ENCODE measurements around the gene CCNY. TPM values are rescaled to one million over a fixed set of nuclear protein-coding genes. Genes with fewer than 3 reads are reported as not detected.
"Not testable (repeated sequence)": the region's sequence is repeated elsewhere in the genome, so short reads cannot be mapped to it uniquely, and the experiment has no call there.

The CCNY gene
- polyA plus RNA-seq (ENCODE audit: insufficient read depth in 1 of 5, insufficient read length in 5 of 5, low replicate concordance in 1 of 5), result 10 to 100 TPM; 75.0 to 89.0 (median 84.9) TPM
- long read RNA-seq, donor 1, transcript CCNY-203 (10 exons, 3,960 nt), result major isoform, 24 of 64 reads
- long read RNA-seq, donor 1, partial matches to known transcripts, result 40 of 64 reads
- long read RNA-seq, donor 1, other reads (novel, unspliced or antisense), result 0 of 64 reads
- long read RNA-seq, donor 2, transcript CCNY-203 (10 exons, 3,960 nt), result major isoform, 9 of 16 reads
- long read RNA-seq, donor 2, partial matches to known transcripts, result 7 of 16 reads
- long read RNA-seq, donor 2, other reads (novel, unspliced or antisense), result 0 of 16 reads
- long read RNA-seq, donor 3, transcript CCNY-203 (10 exons, 3,960 nt), result major isoform, 14 of 24 reads
- long read RNA-seq, donor 3, partial matches to known transcripts, result 10 of 24 reads
- long read RNA-seq, donor 3, other reads (novel, unspliced or antisense), result 0 of 24 reads
- long read RNA-seq, donor 4, transcript CCNY-203 (10 exons, 3,960 nt), result major isoform, 15 of 15 reads
- long read RNA-seq, donor 4, partial matches to known transcripts, result 0 of 15 reads
- long read RNA-seq, donor 4, other reads (novel, unspliced or antisense), result 0 of 15 reads
- long read RNA-seq, donor 5, transcript CCNY-203 (10 exons, 3,960 nt), result major isoform, 20 of 20 reads
- long read RNA-seq, donor 5, partial matches to known transcripts, result 0 of 20 reads
- long read RNA-seq, donor 5, other reads (novel, unspliced or antisense), result 0 of 20 reads
- long read RNA-seq, donor 6, transcript CCNY-203 (10 exons, 3,960 nt), result major isoform, 30 of 60 reads
- long read RNA-seq, donor 6, partial matches to known transcripts, result 30 of 60 reads
- long read RNA-seq, donor 6, other reads (novel, unspliced or antisense), result 0 of 60 reads
- long read RNA-seq, donor 7, transcript CCNY-203 (10 exons, 3,960 nt), result major isoform, 15 of 30 reads
- long read RNA-seq, donor 7, partial matches to known transcripts, result 15 of 30 reads
- long read RNA-seq, donor 7, other reads (novel, unspliced or antisense), result 0 of 30 reads
- long read RNA-seq, donor 8, transcript CCNY-203 (10 exons, 3,960 nt), result major isoform, 9 of 15 reads
- long read RNA-seq, donor 8, partial matches to known transcripts, result 6 of 15 reads
- long read RNA-seq, donor 8, other reads (novel, unspliced or antisense), result 0 of 15 reads

- DNase-seq, result peak; percentile 61 to 73
Measured at GRCh38 chr10:35336084-35336831, at the start of gene CCNY. Gene CCNY, plus strand, starts transcription at chr10:35336509. Its CDS starts 545 bp downstream, at chr10:35337054.

DNA sequence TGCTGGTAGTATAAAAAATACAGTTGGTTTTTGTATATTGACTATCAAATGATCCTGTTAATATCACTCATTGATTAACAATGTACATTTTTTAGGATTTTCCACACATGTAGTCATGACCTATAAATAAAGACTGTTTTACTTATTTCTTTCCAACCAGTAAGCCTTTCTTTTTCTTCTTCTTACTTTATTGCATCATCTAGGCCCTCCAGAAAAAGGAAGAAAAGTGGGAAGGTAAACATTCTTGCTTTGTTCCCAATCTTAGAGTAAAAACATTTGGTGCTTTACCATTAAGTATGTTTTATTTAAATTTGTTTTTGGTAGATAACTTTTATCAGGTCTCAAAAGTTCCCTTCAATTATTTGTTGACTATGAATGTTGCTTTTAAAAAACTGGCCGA lies 47.1 kb upstream of the CCNY start:
- DNase-seq, result no peak

- DNase-seq, result no peak
Measured at GRCh38 chr10:35294506-35294905, 41.8 kb upstream of the CCNY start.

GRCh38 chr10:35299016-35299415 lies 37.3 kb upstream of the CCNY start:
- DNase-seq, result no peak

DNA sequence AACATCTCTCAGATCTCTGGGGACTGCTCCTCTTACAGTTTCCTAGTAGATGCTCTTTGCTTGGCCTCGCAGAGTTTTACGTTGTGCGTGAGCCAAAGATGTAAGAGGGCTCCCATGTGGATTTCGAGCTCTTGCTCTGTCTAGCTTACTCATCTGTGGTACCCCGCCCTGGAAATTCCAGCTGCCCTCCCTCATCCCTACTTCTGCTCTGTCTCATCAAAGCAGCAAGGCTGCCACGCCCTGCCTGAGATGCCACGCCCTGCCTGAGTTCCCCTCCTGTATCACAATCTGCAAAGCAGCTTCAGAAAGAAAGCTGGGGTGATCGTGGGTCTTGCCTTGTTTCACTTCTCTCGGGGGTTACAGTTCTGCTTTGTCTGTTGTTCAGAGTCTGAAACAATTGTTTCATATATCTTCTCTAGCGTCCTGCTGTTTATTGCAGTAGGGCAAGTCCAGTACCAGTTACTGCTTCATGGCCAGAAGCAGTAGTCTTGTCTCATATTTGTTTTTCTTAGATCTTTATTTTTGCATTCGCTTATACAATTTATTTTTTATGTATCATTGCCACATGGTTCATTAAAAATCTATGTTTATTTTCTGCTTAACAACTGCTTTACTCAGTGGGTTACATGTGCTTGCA lies 36.1 kb upstream of the CCNY start:
- no peak for DNase-seq

DNA sequence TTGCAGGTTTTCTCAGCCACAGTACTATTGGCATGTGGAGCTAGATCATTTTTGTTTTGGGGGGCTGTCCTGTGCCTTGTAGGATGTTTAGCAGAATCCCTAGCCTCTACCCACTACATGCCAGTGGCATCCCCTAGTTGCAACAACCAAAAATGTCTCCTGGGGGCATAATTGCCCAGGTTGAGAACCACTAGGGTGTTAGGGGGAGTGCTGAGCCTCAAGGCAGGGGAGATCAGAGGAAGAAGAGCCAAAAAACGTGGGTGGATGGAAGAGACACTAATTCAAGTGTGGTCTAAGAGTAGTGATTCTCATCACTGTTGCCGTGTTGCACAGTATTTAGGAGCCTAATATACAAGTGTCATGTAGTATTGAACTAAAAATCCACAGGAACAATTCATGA lies 31.7 kb upstream of the CCNY start:
- no peak for DNase-seq

DNA sequence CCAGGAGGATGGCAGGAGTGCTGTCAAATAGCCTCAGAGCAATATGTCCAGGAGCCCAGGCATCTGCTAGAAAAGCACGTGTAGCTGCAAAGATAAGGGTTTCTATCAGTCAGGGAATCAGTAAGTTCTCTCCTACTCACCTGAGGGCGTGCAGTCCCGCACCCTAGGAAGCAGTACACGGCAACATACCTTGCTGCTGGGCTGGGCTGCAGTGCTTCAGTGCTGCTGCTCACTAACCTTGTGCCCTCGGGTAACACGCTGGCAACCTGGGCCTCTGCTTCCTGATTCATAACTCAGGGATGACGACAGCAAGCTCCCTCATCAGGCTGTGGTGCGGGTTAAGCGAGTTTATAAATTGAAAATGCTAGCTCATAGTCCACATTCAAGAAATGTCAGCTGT lies 29.5 kb upstream of the CCNY start:
- DNase-seq, result peak in 1 of 2 donors; percentile 16

GRCh38 chr10:35307297-35307696 lies 29.0 kb upstream of the CCNY start:
- no peak for DNase-seq

DNA sequence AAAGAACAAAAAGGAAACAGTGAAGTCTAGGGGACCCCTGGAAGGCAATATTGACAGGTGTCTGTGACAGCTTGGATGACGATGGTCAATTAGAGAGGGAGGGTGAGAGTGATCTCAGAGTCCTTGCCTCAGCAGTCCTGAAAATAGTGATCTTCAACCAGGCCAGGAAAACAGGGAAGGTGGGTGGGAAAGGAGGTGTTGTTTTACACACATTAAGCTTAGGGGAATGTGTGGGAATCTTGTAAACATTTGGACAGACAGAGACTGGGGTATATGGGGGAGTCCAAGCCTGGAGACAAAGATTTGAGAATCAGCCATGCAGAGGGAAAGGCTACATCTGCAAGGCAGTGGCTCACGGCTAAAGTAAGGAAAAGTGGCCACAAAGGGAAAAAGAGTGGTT lies 27.5 kb upstream of the CCNY start:
- DNase-seq, result no peak

DNA sequence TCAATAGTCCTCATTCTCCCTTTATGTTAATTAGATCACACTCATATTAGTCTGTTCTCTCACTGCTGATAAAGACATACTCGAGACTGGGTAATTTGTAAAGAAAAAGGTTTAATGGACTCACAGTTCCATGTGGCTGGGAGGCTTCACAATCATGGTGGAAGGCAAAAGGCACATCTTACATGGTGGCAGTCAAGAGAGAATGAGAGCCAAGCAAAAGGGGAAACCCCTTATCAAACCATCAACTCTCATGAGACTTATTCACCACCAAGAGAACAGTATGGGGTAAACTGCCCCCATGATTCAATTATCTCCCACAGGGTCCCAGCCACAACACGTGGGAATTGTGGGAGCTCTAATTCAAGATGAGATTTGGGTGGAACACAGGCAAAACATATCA lies 22.2 kb upstream of the CCNY start:
- DNase-seq, result not testable (repeated sequence)

DNA sequence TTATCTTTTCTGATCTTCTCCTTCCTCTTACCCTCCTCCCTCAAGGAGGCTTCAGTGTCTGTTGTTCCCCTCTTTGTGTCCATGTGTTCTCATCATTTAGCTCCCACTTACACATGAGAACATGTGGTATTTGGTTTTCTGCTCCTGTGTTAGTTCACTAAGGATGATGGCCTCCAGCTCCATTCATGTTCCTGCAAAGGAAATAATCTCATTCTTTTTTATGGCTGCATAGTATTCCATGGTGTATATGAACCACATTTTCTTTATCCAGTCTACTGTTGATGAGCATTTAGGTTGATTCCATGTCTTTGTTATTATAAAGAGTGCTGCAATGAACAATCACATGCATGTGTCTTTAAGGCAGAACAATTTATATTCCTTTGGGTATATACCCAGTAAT lies 21.1 kb upstream of the CCNY start:
- DNase-seq, result not testable (repeated sequence)

- DNase-seq, result no peak
Measured at GRCh38 chr10:35316218-35316967, 19.9 kb upstream of the CCNY start.

DNA sequence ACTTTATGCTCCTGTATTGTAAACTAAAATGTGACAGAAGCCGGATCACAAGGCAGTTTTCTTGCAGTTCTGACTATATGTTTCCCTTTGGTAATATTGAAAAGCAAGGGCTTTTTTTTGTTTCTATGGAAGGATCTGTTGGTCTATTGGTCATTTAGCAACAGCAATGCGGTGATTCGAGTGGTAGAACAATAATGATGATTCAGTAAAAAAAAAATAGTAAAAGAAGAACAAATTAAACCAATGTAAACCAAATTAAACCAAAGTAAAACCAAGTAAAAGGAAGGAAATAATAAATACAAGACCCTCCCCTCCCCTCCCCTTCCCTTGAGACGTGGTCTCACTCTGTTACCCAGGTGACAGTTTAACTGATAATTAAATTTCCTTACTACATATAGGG lies 17.8 kb upstream of the CCNY start:
- no peak for DNase-seq

DNA sequence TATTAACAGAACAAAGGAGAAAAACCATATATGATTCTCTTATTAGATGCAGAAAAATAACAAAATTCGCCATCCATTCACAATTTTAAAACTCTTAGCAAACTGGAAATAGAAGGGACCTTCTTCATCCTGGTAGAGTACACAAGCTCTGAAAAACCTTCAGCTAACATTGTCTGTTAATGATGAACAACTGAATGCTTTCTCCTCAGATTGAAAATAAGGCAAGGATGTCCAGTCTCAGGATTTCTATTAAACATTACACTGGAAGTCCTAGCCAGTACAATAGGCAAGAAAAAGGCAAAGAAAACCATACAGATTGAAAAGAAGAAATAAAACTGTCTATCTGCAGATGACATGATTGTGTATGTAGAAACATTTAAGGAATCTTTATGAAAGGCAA lies 16.0 kb upstream of the CCNY start:
- no peak for DNase-seq

- no peak for DNase-seq
Measured at GRCh38 chr10:35322636-35323035, 13.7 kb upstream of the CCNY start.

GRCh38 chr10:35324196-35324595 lies 12.1 kb upstream of the CCNY start:
- no peak for DNase-seq

DNA sequence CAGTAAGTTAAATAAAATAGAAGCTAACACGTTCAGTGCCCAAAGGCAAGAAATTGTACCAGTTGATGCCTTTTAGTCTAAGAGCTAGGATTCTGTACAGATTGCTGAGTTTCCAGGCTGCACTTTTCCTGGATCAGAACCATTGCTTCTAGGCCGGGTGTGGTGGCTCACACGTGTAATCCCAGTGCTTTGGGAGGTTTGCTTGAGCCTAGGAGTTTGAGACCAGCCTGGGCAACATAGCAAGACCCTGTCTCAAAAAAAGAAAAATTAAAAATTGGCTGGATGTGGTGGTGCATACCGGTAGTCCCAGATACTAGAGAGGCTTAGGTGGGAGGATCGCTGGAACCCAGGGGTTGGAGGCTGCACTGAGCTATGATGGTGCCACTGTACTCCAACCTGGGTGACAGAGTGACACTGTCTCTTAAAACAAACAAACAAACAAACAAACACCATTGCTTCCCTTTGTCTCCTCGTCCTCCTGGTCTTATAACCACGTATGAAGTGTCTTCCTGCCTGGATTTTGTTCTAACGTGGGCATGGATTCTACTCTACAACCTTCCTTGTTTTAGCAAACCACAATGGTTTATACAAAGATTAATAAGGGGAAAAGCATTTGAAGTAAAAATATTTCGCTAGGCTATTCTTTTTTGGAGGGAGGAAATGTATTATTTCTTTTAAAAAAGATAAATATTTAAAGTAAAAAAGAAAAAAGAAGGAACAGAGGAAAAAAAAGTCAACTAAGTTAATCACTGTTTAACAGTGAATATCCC lies 9.7 kb upstream of the CCNY start:
- DNase-seq, result no peak

GRCh38 chr10:35327790-35328403 lies 8.4 kb upstream of the CCNY start:
- DNase-seq, result no peak

Measured in right lung (tissue), 10 donors.